HepG2 (cell line): ENCODE results near the gene CAPZA1. TPM values are rescaled to one million over a fixed set of nuclear protein-coding genes. Genes with fewer than 3 reads are reported as not detected.

Experiments used
- ARID5B ChIP-seq: IDR thresholded peaks from 2 replicates; pipeline ENCODE4 v1.4.0; 2020; ENCODE audit warnings: mild to moderate bottlenecking, missing genetic modification reagents
- GTF3A ChIP-seq: sonication (generic); formaldehyde crosslinking; conservative IDR thresholded peaks from 2 replicates; pipeline ENCODE4 v1.4.0; 2020; ENCODE audit warnings: mild to moderate bottlenecking, missing genetic modification reagents
- MLXIP ChIP-seq: sonication (generic); formaldehyde crosslinking; IDR thresholded peaks from 2 replicates; pipeline ENCODE4 v1.9.0; 2021; ENCODE audit warnings: missing genetic modification reagents, borderline replicate concordance
- POGZ ChIP-seq: sonication (generic); formaldehyde crosslinking; IDR thresholded peaks from 2 replicates; pipeline ENCODE4 v1.4.0; 2020; ENCODE audit warnings: mild to moderate bottlenecking, missing genetic modification reagents
- SOX5 ChIP-seq: IDR thresholded peaks from 2 replicates; pipeline ENCODE4 v1.6.1; 2016; ENCODE audit warnings: borderline replicate concordance
- SP2 ChIP-seq: sonication (generic); formaldehyde crosslinking; IDR thresholded peaks from 2 replicates; pipeline ENCODE4 v1.5.1; 2020; ENCODE audit warnings: mild to moderate bottlenecking, missing genetic modification reagents
- ZBTB40 ChIP-seq, 2 experiments: fragments of 450-650 bp in 1 of 2; sonication (generic) in 1 of 2; formaldehyde crosslinking in 1 of 2; IDR thresholded peaks; 2 replicates each; pipeline versions ENCODE4 v1.6.1 to v1.8.0; 2016 to 2022; ENCODE audit warnings: antibody characterized with exemption in 1 of 2, mild to moderate bottlenecking in 1 of 2, missing genetic modification reagents in 1 of 2
- ZBTB42 ChIP-seq: sonication (generic); formaldehyde crosslinking; IDR thresholded peaks from 2 replicates; pipeline ENCODE4 v1.5.0; 2020; ENCODE audit warnings: mild to moderate bottlenecking, missing genetic modification reagents
- ZNF24 ChIP-seq: fragments of 450-650 bp; IDR thresholded peaks from 2 replicates; pipeline ENCODE4 v1.6.1; 2017; ENCODE audit warnings: antibody characterized with exemption, mild to moderate bottlenecking
- polyA plus RNA-seq, 8 experiments: library from polyadenylated mRNA; depleted of rRNA in 3 of 8; stranded (reverse) in 7 of 8; unstranded in 1 of 8; fragments of >200 nt; fragmentation: Illumina TruSeq in 4 of 8; extraction: Trizol in 4 of 8; gene quantifications; 2 replicates each; pipeline versions ENCODE4 v1.2.1 to v1.2.3, GENCODE V29; 2011 to 2016; ENCODE audit warnings: low read depth in 4 of 8, missing spikeins in 1 of 8, mixed read lengths in 1 of 8; ENCODE audit not compliant: insufficient read depth in 1 of 8
- total RNA-seq, 5 experiments: library from RNA; depleted of rRNA; stranded (reverse); fragments of >200 nt; fragmentation: Illumina TruSeq; extraction: Trizol; gene quantifications; 2 replicates each; pipeline ENCODE4 v1.2.3, GENCODE V29; 2016; ENCODE audit warnings: low read depth in 1 of 5

The CAPZA1 gene
- total and polyA plus RNA-seq, 2 of the 13 experiments (the other 11 are each of a cell fraction or from before 2014, with no cell fraction given): 67.0 to 117 TPM

- TF ChIP-seq ARID5B (CRISPR knock-in tag) (peak; percentile 40; the same call in 1 of the 2 replicates), SP2 (CRISPR knock-in tag) (no peak), MLXIP (CRISPR knock-in tag) (no peak), GTF3A (no peak), ZBTB42 (CRISPR knock-in tag) (no peak), ZBTB40 (IDR thresholded peaks at IDR 0.05) (peak; percentile 90), ZBTB40 (CRISPR knock-in tag; IDR thresholded peaks at IDR 0.05) (peak; percentile 98), SOX5 (CRISPR knock-in tag) (peak; percentile 85; the same call in 1 of the 2 replicates), ZNF24 (peak; percentile 71; the same call in 1 of the 2 replicates), POGZ (CRISPR knock-in tag) (0 out of 2 replicates have a peak, but pooled peaks have one; percentile 28)
Observed at GRCh38 chr1:112637254-112638109, 17.9 kb downstream of the CAPZA1 start (continued).
